ENCODE results near the gene TMEM151B.
"Not testable (repeated sequence)": the region's sequence is repeated elsewhere in the genome, so short reads cannot be mapped to it uniquely, and the experiment has no call there.

Gene TMEM151B

GRCh38 chr6:44269921-44270525, at the start of gene TMEM151B:
TSS of gene TMEM151B (plus strand) at chr6:44270450. CDS start at chr6:44270743, 293 bp downstream.
- DNase-seq: no peak

- no peak for DNase-seq
These were observed 49.3 kb upstream of the TMEM151B start for GRCh38 chr6:44220913-44221290.

- DNase-seq: peak; percentile 87
These were observed 48.8 kb upstream of the TMEM151B start for GRCh38 chr6:44221291-44221960.

GRCh38 chr6:44221961-44222335, 48.3 kb upstream of the TMEM151B start:
- no peak for DNase-seq

- DNase-seq: no peak
These were observed 47.5 kb upstream of the TMEM151B start for GRCh38 chr6:44222486-44223318.

- peak; percentile 90 for DNase-seq
These were observed 46.8 kb upstream of the TMEM151B start, which contains the start of gene SLC29A1 for GRCh38 chr6:44223319-44224028. TSS of gene SLC29A1 (plus strand) at chr6:44223595. CDS start at chr6:44227314, 3,719 bp downstream.

GRCh38 chr6:44224029-44224964, 46.0 kb upstream of the TMEM151B start:
- DNase-seq: no peak

GRCh38 chr6:44224965-44225305, 45.3 kb upstream of the TMEM151B start:
- no peak for DNase-seq

- no peak for DNase-seq
These were observed 44.5 kb upstream of the TMEM151B start for GRCh38 chr6:44225579-44226325.

- DNase-seq: no peak
These were observed 43.7 kb upstream of the TMEM151B start for GRCh38 chr6:44226368-44227147.

GRCh38 chr6:44227148-44227793, 43.0 kb upstream of the TMEM151B start:
- no peak for DNase-seq

- no peak for DNase-seq
These were observed 42.2 kb upstream of the TMEM151B start for GRCh38 chr6:44228031-44228430.

GRCh38 chr6:44228433-44228832, 41.8 kb upstream of the TMEM151B start:
- DNase-seq: no peak

GRCh38 chr6:44228836-44229235, 41.4 kb upstream of the TMEM151B start:
- no peak for DNase-seq

GRCh38 chr6:44229376-44230033, 40.7 kb upstream of the TMEM151B start:
- no peak for DNase-seq

GRCh38 chr6:44230034-44230675, 40.1 kb upstream of the TMEM151B start:
- DNase-seq: no peak

- not testable (repeated sequence) for DNase-seq
These were observed 38.8 kb upstream of the TMEM151B start for GRCh38 chr6:44231426-44231825.

GRCh38 chr6:44232676-44233566, 37.3 kb upstream of the TMEM151B start:
- DNase-seq: no peak
